ENCODE measurements around the gene ZNF587B. TPM values are rescaled to one million over a fixed set of nuclear protein-coding genes. Genes with fewer than 3 reads are reported as not detected.
"Not testable (repeated sequence)": the region's sequence is repeated elsewhere in the genome, so short reads cannot be mapped to it uniquely, and the experiment has no call there.

The ZNF587B gene
- polyA plus RNA-seq, 3 donors = 0.18 to 6.6 (median 0.56) TPM

- H3K27me3 ChIP-seq (ENCODE audit: control insufficient read depth in 2 of 2, insufficient read depth in 2 of 2, low read length in 2 of 2); H3K9ac ChIP-seq (ENCODE audit: insufficient read depth, low read length, poor library complexity, severe bottlenecking); H3K4me3 Mint-ChIP-seq; H4K20me1 ChIP-seq (ENCODE audit: insufficient read depth, low read length); H3K4me2 ChIP-seq (replicated peaks; ENCODE audit: extremely low read depth, low read length, poor library complexity, severe bottlenecking); H3K27ac Mint-ChIP-seq; H3K36me3 ChIP-seq (replicated peaks in 1 of 2; ENCODE audit: control insufficient read depth in 1 of 2, insufficient read depth in 2 of 2, low read length in 2 of 2); intact Hi-C loops (cut with micrococcal nuclease); H2AFZ ChIP-seq (ENCODE audit: insufficient read depth, low read depth, low read length, poor library complexity, severe bottlenecking); H3K4me3 ChIP-seq (replicated peaks in 1 of 3; ENCODE audit: low read depth in 2 of 3, low read length in 3 of 3); DNase-seq; H3K27ac ChIP-seq (ENCODE audit: low read depth in 1 of 2, low read length in 2 of 2); H3K9me3 Mint-ChIP-seq; H3K9me3 ChIP-seq (replicated peaks in 1 of 2; ENCODE audit: control insufficient read depth in 1 of 2, insufficient read depth in 1 of 2, low read length in 2 of 2); H3K27me3 Mint-ChIP-seq (ENCODE audit: low read depth in 3 of 3): not testable (repeated sequence)
- Mint-ChIP-seq H3K4me1 (peaks cover 25% of the 10 kb centered on the region), H3K36me3 (peaks cover 17 to 25% of the 10 kb centered on the region in 2 donors)
- Histone ChIP-seq H3K4me1 (ENCODE audit: control insufficient read depth in 1 of 2, insufficient read depth in 2 of 2, low read length in 2 of 2) (peaks cover 12 to 22% of the 10 kb centered on the region in 2 donors), H3K79me2 (ENCODE audit: insufficient read depth, low read length) (peaks cover 60% of the 10 kb centered on the region)
- no CpG with 5 or more reads among the region's 3 CpGs for WGBS (ENCODE audit: insufficient coverage)
Measured at GRCh38 chr19:57821501-57821900, 8.6 kb upstream of the ZNF587B start.

GRCh38 chr19:57823155-57823554 is 6.9 kb upstream of the ZNF587B start:
- H3K27ac ChIP-seq (ENCODE audit: low read depth in 1 of 2, low read length in 2 of 2); H3K27me3 ChIP-seq (ENCODE audit: control insufficient read depth in 2 of 2, insufficient read depth in 2 of 2, low read length in 2 of 2); H2AFZ ChIP-seq (ENCODE audit: insufficient read depth, low read depth, low read length, poor library complexity, severe bottlenecking); intact Hi-C loops (cut with micrococcal nuclease); H3K36me3 ChIP-seq (replicated peaks in 1 of 2; ENCODE audit: control insufficient read depth in 1 of 2, insufficient read depth in 2 of 2, low read length in 2 of 2); H3K9me3 ChIP-seq (replicated peaks in 1 of 2; ENCODE audit: control insufficient read depth in 1 of 2, insufficient read depth in 1 of 2, low read length in 2 of 2); H3K27me3 Mint-ChIP-seq (ENCODE audit: low read depth in 3 of 3); H3K4me3 ChIP-seq (replicated peaks in 1 of 3; ENCODE audit: low read depth in 2 of 3, low read length in 3 of 3); H3K4me3 Mint-ChIP-seq; H3K9ac ChIP-seq (ENCODE audit: insufficient read depth, low read length, poor library complexity, severe bottlenecking); H3K9me3 Mint-ChIP-seq; H3K4me2 ChIP-seq (replicated peaks; ENCODE audit: extremely low read depth, low read length, poor library complexity, severe bottlenecking); H4K20me1 ChIP-seq (ENCODE audit: insufficient read depth, low read length); DNase-seq: not testable (repeated sequence)
- Mint-ChIP-seq H3K4me1 (peaks cover 25% of the 10 kb centered on the region), H3K27ac (peak overlapping the region in 1 of 7 donors; percentile 8), H3K36me3 (peaks cover 21 to 38% of the 10 kb centered on the region in 2 donors)
- Histone ChIP-seq H3K79me2 (ENCODE audit: insufficient read depth, low read length) (peaks cover 69% of the 10 kb centered on the region), H3K4me1 (ENCODE audit: control insufficient read depth in 1 of 2, insufficient read depth in 2 of 2, low read length in 2 of 2) (peaks cover 12 to 22% of the 10 kb centered on the region in 2 donors)
- no CpG with 5 or more reads among the region's 2 CpGs for WGBS (ENCODE audit: insufficient coverage)

GRCh38 chr19:57823608-57824007 is 6.5 kb upstream of the ZNF587B start:
- H3K4me1 Mint-ChIP-seq = peaks cover 21% of the 10 kb centered on the region
- WGBS (ENCODE audit: insufficient coverage) = 100% methylated on average over 4 of the region's 4 CpGs
- H3K27ac ChIP-seq (ENCODE audit: low read depth in 1 of 2, low read length in 2 of 2); intact Hi-C loops (cut with micrococcal nuclease); H2AFZ ChIP-seq (ENCODE audit: insufficient read depth, low read depth, low read length, poor library complexity, severe bottlenecking); H3K9me3 ChIP-seq (replicated peaks in 1 of 2; ENCODE audit: control insufficient read depth in 1 of 2, insufficient read depth in 1 of 2, low read length in 2 of 2); DNase-seq; H3K36me3 ChIP-seq (replicated peaks in 1 of 2; ENCODE audit: control insufficient read depth in 1 of 2, insufficient read depth in 2 of 2, low read length in 2 of 2); H3K4me3 Mint-ChIP-seq; H3K27me3 Mint-ChIP-seq (ENCODE audit: low read depth in 3 of 3); H3K4me3 ChIP-seq (replicated peaks in 1 of 3; ENCODE audit: low read depth in 2 of 3, low read length in 3 of 3); H3K9me3 Mint-ChIP-seq; H3K4me2 ChIP-seq (replicated peaks; ENCODE audit: extremely low read depth, low read length, poor library complexity, severe bottlenecking); H3K9ac ChIP-seq (ENCODE audit: insufficient read depth, low read length, poor library complexity, severe bottlenecking); H3K27me3 ChIP-seq (ENCODE audit: control insufficient read depth in 2 of 2, insufficient read depth in 2 of 2, low read length in 2 of 2); H4K20me1 ChIP-seq (ENCODE audit: insufficient read depth, low read length): not testable (repeated sequence)
- H3K36me3 Mint-ChIP-seq = peaks cover 21 to 38% of the 10 kb centered on the region in 2 donors
- H3K4me1 ChIP-seq (ENCODE audit: control insufficient read depth in 1 of 2, insufficient read depth in 2 of 2, low read length in 2 of 2) = peaks cover 11 to 21% of the 10 kb centered on the region in 2 donors
- peaks cover 71% of the 10 kb centered on the region for H3K79me2 ChIP-seq (ENCODE audit: insufficient read depth, low read length)
- H3K27ac Mint-ChIP-seq = peak overlapping the region in 1 of 7 donors; percentile 13

Data from CD14-positive monocyte (primary cell).